ENCODE measurements around the gene NOL9.

DNA sequence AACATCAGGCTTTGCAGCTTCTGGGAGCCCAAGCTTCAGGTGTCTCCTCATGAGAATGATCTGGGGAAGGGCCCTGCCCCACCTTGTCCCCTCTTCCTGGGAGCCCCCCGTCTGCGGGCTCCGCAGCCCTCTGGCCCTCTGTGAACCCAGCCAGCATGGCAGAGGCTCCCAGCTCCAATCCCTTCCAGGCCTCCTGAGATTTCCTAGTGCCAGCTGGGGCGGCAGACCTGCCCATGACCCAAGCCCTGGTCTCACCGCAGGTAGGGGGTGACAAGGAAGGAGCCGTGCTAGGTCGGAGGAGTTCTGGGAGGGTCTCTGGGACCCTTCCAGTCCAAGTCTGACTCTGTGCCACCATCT lies 70.6 kb downstream of the NOL9 start:
- TF ChIP-seq POLR2A (IDR thresholded peaks at IDR 0.05; ENCODE audit: low read depth) (no peak), CTCF (IDR thresholded peaks at IDR 0.05) (no peak), POLR2AphosphoS5 (IDR thresholded peaks at IDR 0.05) (no peak), EP300 (IDR thresholded peaks at IDR 0.05) (no peak)
